K562 (cell line): Measurements from ENCODE around the gene IFNGR2. TPM values are rescaled to one million over a fixed set of nuclear protein-coding genes. Genes with fewer than 3 reads are reported as not detected.
"Not testable (repeated sequence)": the region's sequence is repeated elsewhere in the genome, so short reads cannot be mapped to it uniquely, and the experiment has no call there.

Experiments
- ATAC-seq: fragments of 200-7000 bp; cut with Tn5 transposase; 3 replicates; pipeline ENCODE4 v1.9.1; 2020; ENCODE audit warnings: moderate library complexity
- BruUV-seq: library from RNA; stranded (reverse); fragments of 400-500 nt; replicated peaks from 2 replicates; lab custom pipeline; 2021; lab: Mats Ljungman, UMichigan
- CTCF ChIA-PET: fragments of 300-600 bp; formaldehyde crosslinking; extraction: SDS; loops from one replicate; lab custom pipeline; 2021; ENCODE audit warnings: low intra/inter-chr PET ratio; lab: Yijun Ruan, JAX
- POLR2A ChIA-PET: fragments of 300-600, 350-650 bp; sonication (Branson Sonifier 250); formaldehyde crosslinking; extraction: SDS; loops from one replicate; lab custom pipeline; 2021; ENCODE audit warnings: antibody characterized with exemption, inconsistent platforms; lab: Yijun Ruan, JAX
- DNase-seq, 4 experiments: peaks; one replicate each; pipeline versions ENCODE4 v3.0.0 to v3.0.0-alpha.2; 2011 to 2018; ENCODE audit warnings: low spot score in 3 of 4, mixed read lengths in 3 of 4; ENCODE audit errors: extremely low read depth in 1 of 4
- FAIRE-seq: peaks from 2 replicates; lab custom pipeline; 2011; peaks lifted over from hg19 to GRCh38; lab: Jason Lieb, UNC
- H2AFZ ChIP-seq: 2 replicates; pipeline ENCODE4 v1.6.0; 2011; ENCODE audit warnings: low read depth, low read length, control low read depth, inconsistent platforms
- H3K27ac ChIP-seq: fragments of 200-600 bp; 3 replicates; pipeline ENCODE4 v1.8.0; 2011; ENCODE audit warnings: low read depth, mild to moderate bottlenecking, control low read depth, inconsistent platforms, low read length, moderate library complexity, mixed read lengths; ENCODE audit errors: extremely low read depth
- H3K27me3 ChIP-seq, 2 experiments: fragments of 300-600 bp in 1 of 2; 2 replicates in 1 of 2; 3 replicates in 1 of 2; pipeline versions ENCODE4 v1.6.0 to v1.8.0; 2011; ENCODE audit warnings: inconsistent platforms in 2 of 2, low read length in 2 of 2, mild to moderate bottlenecking in 1 of 2, mixed read lengths in 1 of 2, moderate library complexity in 1 of 2; ENCODE audit not compliant: control insufficient read depth in 2 of 2, insufficient read depth in 2 of 2
- H3K36me3 ChIP-seq: fragments of 300-600 bp; 3 replicates; pipeline ENCODE4 v1.8.0; 2011; ENCODE audit warnings: mild to moderate bottlenecking, low read length, inconsistent platforms; ENCODE audit not compliant: control insufficient read depth, insufficient read depth
- H3K4me1 ChIP-seq, 2 experiments: fragments of 200-600 bp in 1 of 2; replicated peaks in 1 of 2; 2 replicates in 1 of 2; 3 replicates in 1 of 2; pipeline versions ENCODE4 v1.5.1 to v1.8.0; 2011; ENCODE audit warnings: inconsistent platforms in 2 of 2, low read length in 2 of 2, mild to moderate bottlenecking in 1 of 2, mixed read lengths in 1 of 2, moderate library complexity in 1 of 2; ENCODE audit not compliant: control insufficient read depth in 2 of 2, insufficient read depth in 2 of 2
- H3K4me2 ChIP-seq: 2 replicates; pipeline ENCODE4 v1.6.1; 2011; ENCODE audit warnings: low read length, control low read depth, inconsistent platforms, mixed read lengths; ENCODE audit not compliant: insufficient read depth
- H3K4me3 ChIP-seq: fragments of 200-600 bp; sonication (generic), shearing (Covaris generic); 2 replicates; pipeline ENCODE4 v1.5.1; 2016; ENCODE audit warnings: control low read depth, inconsistent platforms
- H3K79me2 ChIP-seq: fragments of 200-600 bp; 3 replicates; pipeline ENCODE4 v1.8.0; 2011; ENCODE audit warnings: low read length, inconsistent platforms; ENCODE audit not compliant: control insufficient read depth, insufficient read depth
- H3K9ac ChIP-seq, 2 experiments: 2 replicates each; pipeline versions ENCODE4 v1.6.0 to v1.6.1; 2011; ENCODE audit warnings: low read depth in 2 of 2, low read length in 2 of 2, control low read depth in 1 of 2, inconsistent platforms in 1 of 2, mild to moderate bottlenecking in 1 of 2, mixed read lengths in 1 of 2; ENCODE audit not compliant: insufficient read depth in 1 of 2
- H3K9me1 ChIP-seq: one replicate; pipeline ENCODE4 v1.6.0; 2011; ENCODE audit warnings: inconsistent platforms, mild to moderate bottlenecking, low read length, moderate library complexity; ENCODE audit not compliant: control insufficient read depth, insufficient read depth
- H3K9me3 ChIP-seq: replicated peaks from 2 replicates; pipeline ENCODE4 v1.5.1; 2011; ENCODE audit warnings: low read depth, low read length, inconsistent platforms; ENCODE audit not compliant: control insufficient read depth, insufficient read depth
- H4K20me1 ChIP-seq: replicated peaks from 2 replicates; pipeline ENCODE4 v1.6.1; 2011; ENCODE audit warnings: low read length, inconsistent platforms, mixed read lengths; ENCODE audit not compliant: control insufficient read depth, insufficient read depth
- EGR1 ChIP-seq: fragments of 450-650 bp; conservative IDR thresholded peaks from 2 replicates; pipeline ENCODE4 v1.6.1; 2017; ENCODE audit warnings: mild to moderate bottlenecking
- ETV1 ChIP-seq: fragments of 450-650 bp; conservative IDR thresholded peaks from 2 replicates; pipeline ENCODE4 v1.6.1; 2016; ENCODE audit warnings: missing genetic modification characterization, control low read depth, low read depth, missing compliant biosample characterization
- NFIC ChIP-seq: fragments of 450-650 bp; IDR thresholded peaks from 2 replicates; pipeline ENCODE4 v1.6.1; 2017; ENCODE audit warnings: mild to moderate bottlenecking, inconsistent platforms
- NFXL1 ChIP-seq: fragments of 450-650 bp; formaldehyde crosslinking; IDR thresholded peaks from 2 replicates; pipeline ENCODE4 v1.4.0; 2021; ENCODE audit warnings: mild to moderate bottlenecking
- SLC30A9 ChIP-seq: fragments of 250-450 bp; sonication (Bioruptor Pico); IDR thresholded peaks from 2 replicates; pipeline ENCODE4 v1.8.0; 2022; ENCODE audit warnings: mild to moderate bottlenecking, moderate library complexity
- ZFP1 ChIP-seq: fragments of 450-650 bp; formaldehyde crosslinking; IDR thresholded peaks from 2 replicates; pipeline ENCODE4 v1.4.0; 2020; ENCODE audit warnings: mild to moderate bottlenecking, mixed read lengths
- ZNF121 ChIP-seq: sonication (generic); formaldehyde crosslinking; conservative IDR thresholded peaks from 2 replicates; pipeline ENCODE4 v1.8.0; 2022; ENCODE audit warnings: missing genetic modification reagents
- WGBS: fragments of 100-300 bp; shearing (Covaris generic); methylation state at CpG from one replicate; pipeline ENCODE4 v1.1.6; 2016; ENCODE audit warnings: low coverage, mixed read lengths; ENCODE audit not compliant: insufficient coverage; ENCODE audit errors: missing lambda C conversion rate; 5-methylcytosine and 5-hydroxymethylcytosine counted together
- in situ Hi-C: fragments of 300-500 bp; cut with MboI; formaldehyde crosslinking; loops from 4 replicates; pipeline ENCODE4 v1.15.0; 2018; ENCODE audit warnings: inconsistent platforms, mixed read lengths
- intact Hi-C: fragments of 100-400 bp; cut with micrococcal nuclease; formaldehyde crosslinking; loops from 2 replicates; pipeline ENCODE4 v1.14.2; 2022
- polyA plus RNA-seq, 8 experiments: library from polyadenylated mRNA; depleted of rRNA in 4 of 8; stranded (reverse) in 5 of 8; unstranded in 3 of 8; fragments of >200 nt; fragmentation: Nextera tagmentation in 2 of 8; fragmentation: Illumina TruSeq in 1 of 8; extraction: Ambion mirVana in 2 of 8; extraction: Trizol in 1 of 8; gene quantifications; 2 replicates each; pipeline versions ENCODE4 v1.2.1 to v1.2.3, GENCODE V29; 2011 to 2014; ENCODE audit warnings: inconsistent platforms in 1 of 8, missing spikeins in 1 of 8
- total RNA-seq, 7 experiments: library from RNA; depleted of rRNA in 6 of 7; stranded (reverse); fragments of >200 nt in 6 of 7; fragmentation: Illumina TruSeq in 2 of 7; extraction: Trizol in 2 of 7; gene quantifications; 2 replicates each; pipeline versions ENCODE4 v1.2.1 to v1.2.3, GENCODE V29; 2011 to 2021; ENCODE audit warnings: low replicate concordance in 1 of 7
- TF ChIP-seq, protein P1 (sequence below): sonication (generic); formaldehyde crosslinking; IDR thresholded peaks from 2 replicates; pipeline ENCODE4 v1.9.0; 2022; ENCODE audit warnings: mild to moderate bottlenecking, missing genetic modification reagents
- TF ChIP-seq, protein P2 (sequence below): fragments of 450-650 bp; formaldehyde crosslinking; IDR thresholded peaks from 2 replicates; pipeline ENCODE4 v1.4.0; 2020; ENCODE audit warnings: mild to moderate bottlenecking, moderate library complexity
- TF ChIP-seq, protein P3 (sequence below): sonication (generic); formaldehyde crosslinking; IDR thresholded peaks from 2 replicates; pipeline ENCODE4 v1.8.0; 2022; ENCODE audit warnings: missing genetic modification reagents, mild to moderate bottlenecking, moderate library complexity, borderline replicate concordance
- TF ChIP-seq, protein P4 (sequence below): fragments of 450-650 bp; IDR thresholded peaks from one replicate; pipeline ENCODE4 v1.6.1; 2018; ENCODE audit warnings: mild to moderate bottlenecking, moderate library complexity; ENCODE audit not compliant: partially characterized antibody

The IFNGR2 gene
- total and polyA plus RNA-seq, 9 of the 15 experiments (the other 6 are each of a cell fraction or from before 2014, with no cell fraction given) = 6.7 to 58.0 (median 28.5) TPM

DNA sequence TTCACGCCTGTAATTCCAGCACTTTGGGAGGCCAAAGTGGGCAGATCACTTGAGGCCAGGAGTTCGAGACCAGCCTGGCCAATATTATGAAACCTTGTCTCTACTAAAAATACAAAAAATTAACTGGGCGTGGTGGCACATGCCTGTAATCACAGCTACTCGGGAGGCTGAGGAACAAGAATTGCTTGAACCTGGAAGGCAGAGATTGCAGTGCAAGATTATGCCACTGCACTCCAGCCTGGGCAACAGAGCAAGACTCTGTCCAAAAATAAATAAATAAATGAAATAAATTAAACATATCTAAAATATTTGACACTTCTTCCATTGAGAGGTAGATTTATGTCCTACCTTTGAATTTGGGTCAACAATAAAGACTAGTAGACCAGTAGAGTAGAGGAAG is 66.0 kb downstream of the IFNGR2 start:
- H3K27ac ChIP-seq, ATAC-seq, intact Hi-C loops, H4K20me1 ChIP-seq, H3K4me1 ChIP-seq, H2AFZ ChIP-seq, BruUV-seq, H3K27me3 ChIP-seq, H3K4me2 ChIP-seq, H3K9me3 ChIP-seq, FAIRE-seq, H3K9ac ChIP-seq, H3K9me1 ChIP-seq, H3K4me3 ChIP-seq, in situ Hi-C loops, DNase-seq: not testable (repeated sequence)
- peaks cover 20% of the 10 kb centered on the region; the same call in 2 of the 3 replicates for H3K79me2 ChIP-seq
- H3K36me3 ChIP-seq = peaks cover 16% of the 10 kb centered on the region; the same call in 1 of the 3 replicates
- ChIA-PET CTCF (interaction anchor here (0.7 kb wide), 1 partner anchor 342 kb away, joined by 3 read pairs; no protein-coding TSS in a partner anchor), POLR2A (interaction anchor here (0.6 to 1.1 kb wide), 3 partner anchors 10 to 12 kb away, joined by 3 to 4 read pairs (median 3); partner anchors contain the start of gene TMEM50B)
- TF ChIP-seq ZNF121 = peak; percentile 76
- whole genome bisulfite sequencing = 82% methylated on average over 4 of the region's 4 CpGs

DNA sequence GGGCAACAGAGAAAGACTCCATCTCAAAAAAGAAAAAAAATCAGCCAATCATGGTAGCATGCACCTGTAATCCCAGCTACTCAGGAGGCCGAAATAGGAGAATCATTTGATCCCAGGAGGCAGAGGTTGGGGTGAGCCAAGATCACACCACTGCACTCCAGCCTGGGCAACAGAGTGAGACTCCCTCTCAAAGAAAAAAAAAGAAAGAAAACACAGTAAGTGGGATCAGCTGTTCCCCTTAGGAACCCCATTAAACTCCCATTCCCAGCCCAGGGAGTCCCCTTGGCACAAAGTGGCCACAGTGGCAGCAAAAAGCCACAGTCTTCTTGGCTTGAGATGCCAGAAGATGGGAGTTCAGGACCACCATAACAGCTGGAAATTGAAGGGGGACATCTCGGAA is 67.5 kb downstream of the IFNGR2 start:
- no peak for ATAC-seq
- Histone ChIP-seq H3K36me3 (peaks cover 9% of the 10 kb centered on the region; the same call in 1 of the 3 replicates), H3K9me1 (no peaks in the 10 kb centered on the region), H3K27ac (no peak overlapping the region), H3K27me3 (no peaks in the 10 kb centered on the region), H3K4me2 (no peak overlapping the region), H3K79me2 (peaks cover 24% of the 10 kb centered on the region), H4K20me1 (no peaks in the 10 kb centered on the region), H2AFZ (no peak overlapping the region), H3K4me3 (no peak overlapping the region), H3K4me1 (no peaks in the 10 kb centered on the region), H3K9ac (no peak overlapping the region), H3K9me3 (no peaks in the 10 kb centered on the region; the same call in 1 of the 2 replicates)
- WGBS = 94% methylated on average over 2 of the region's 2 CpGs
- FAIRE-seq = no peak
- ChIA-PET POLR2A (interaction anchor here (0.6 kb wide), 1 partner anchor 271 kb away, joined by 4 read pairs; no protein-coding TSS in a partner anchor), CTCF (no interaction called here)
- no TSS peak for BruUV-seq
- no peak for DNase-seq
- in situ Hi-C loops (no loop called here), intact Hi-C loops (no loop called here)
- TF ChIP-seq, protein P1, sequence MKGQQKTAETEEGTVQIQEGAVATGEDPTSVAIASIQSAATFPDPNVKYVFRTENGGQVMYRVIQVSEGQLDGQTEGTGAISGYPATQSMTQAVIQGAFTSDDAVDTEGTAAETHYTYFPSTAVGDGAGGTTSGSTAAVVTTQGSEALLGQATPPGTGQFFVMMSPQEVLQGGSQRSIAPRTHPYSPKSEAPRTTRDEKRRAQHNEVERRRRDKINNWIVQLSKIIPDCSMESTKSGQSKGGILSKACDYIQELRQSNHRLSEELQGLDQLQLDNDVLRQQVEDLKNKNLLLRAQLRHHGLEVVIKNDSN = no peak
- TF ChIP-seq ETV1 (tag) (no peak), NFIC (no peak), EGR1 (no peak), SLC30A9 (CRISPR knock-in tag) (no peak), ZFP1 (CRISPR knock-in tag) (no peak), NFXL1 (CRISPR knock-in tag) (no peak)
- TF ChIP-seq, protein P2, sequence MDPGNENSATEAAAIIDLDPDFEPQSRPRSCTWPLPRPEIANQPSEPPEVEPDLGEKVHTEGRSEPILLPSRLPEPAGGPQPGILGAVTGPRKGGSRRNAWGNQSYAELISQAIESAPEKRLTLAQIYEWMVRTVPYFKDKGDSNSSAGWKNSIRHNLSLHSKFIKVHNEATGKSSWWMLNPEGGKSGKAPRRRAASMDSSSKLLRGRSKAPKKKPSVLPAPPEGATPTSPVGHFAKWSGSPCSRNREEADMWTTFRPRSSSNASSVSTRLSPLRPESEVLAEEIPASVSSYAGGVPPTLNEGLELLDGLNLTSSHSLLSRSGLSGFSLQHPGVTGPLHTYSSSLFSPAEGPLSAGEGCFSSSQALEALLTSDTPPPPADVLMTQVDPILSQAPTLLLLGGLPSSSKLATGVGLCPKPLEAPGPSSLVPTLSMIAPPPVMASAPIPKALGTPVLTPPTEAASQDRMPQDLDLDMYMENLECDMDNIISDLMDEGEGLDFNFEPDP (CRISPR knock-in tag) = no peak
- TF ChIP-seq, protein P3, sequence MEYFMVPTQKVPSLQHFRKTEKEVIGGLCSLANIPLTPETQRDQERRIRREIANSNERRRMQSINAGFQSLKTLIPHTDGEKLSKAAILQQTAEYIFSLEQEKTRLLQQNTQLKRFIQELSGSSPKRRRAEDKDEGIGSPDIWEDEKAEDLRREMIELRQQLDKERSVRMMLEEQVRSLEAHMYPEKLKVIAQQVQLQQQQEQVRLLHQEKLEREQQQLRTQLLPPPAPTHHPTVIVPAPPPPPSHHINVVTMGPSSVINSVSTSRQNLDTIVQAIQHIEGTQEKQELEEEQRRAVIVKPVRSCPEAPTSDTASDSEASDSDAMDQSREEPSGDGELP = no peak
- TF ChIP-seq, protein P4, sequence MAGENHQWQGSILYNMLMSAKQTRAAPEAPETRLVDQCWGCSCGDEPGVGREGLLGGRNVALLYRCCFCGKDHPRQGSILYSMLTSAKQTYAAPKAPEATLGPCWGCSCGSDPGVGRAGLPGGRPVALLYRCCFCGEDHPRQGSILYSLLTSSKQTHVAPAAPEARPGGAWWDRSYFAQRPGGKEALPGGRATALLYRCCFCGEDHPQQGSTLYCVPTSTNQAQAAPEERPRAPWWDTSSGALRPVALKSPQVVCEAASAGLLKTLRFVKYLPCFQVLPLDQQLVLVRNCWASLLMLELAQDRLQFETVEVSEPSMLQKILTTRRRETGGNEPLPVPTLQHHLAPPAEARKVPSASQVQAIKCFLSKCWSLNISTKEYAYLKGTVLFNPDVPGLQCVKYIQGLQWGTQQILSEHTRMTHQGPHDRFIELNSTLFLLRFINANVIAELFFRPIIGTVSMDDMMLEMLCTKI = no peak
